HG03354 (cell line): ENCODE measurements around the gene ZMYND15.

ENCODE experiments used
- ATAC-seq: cut with Tn5 transposase; IDR thresholded peaks from one replicate; pipeline ENCODE4 v1.9.1; 2021; ENCODE audit warnings: mild to moderate bottlenecking; ENCODE audit not compliant: unreplicated experiment, poor library complexity, severe bottlenecking

ZMYND15 gene

DNA sequence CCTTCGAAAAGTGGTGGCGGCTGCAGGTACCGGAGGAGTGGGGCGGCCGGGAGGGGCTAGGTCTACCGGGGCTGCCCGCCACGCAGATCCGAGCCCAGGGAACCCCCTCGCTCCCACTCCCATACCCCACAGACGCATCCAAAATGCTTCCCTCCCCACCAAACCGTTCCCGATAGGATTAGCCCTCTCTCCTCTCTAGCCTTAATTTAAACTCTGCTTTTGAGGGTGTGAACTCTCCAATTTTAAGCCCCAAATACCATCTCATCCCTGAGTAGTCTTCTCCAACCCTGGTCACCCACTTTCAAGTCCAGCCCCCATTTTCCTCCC lies 355 bp downstream of the ZMYND15 start:
- ATAC-seq, result no peak

DNA sequence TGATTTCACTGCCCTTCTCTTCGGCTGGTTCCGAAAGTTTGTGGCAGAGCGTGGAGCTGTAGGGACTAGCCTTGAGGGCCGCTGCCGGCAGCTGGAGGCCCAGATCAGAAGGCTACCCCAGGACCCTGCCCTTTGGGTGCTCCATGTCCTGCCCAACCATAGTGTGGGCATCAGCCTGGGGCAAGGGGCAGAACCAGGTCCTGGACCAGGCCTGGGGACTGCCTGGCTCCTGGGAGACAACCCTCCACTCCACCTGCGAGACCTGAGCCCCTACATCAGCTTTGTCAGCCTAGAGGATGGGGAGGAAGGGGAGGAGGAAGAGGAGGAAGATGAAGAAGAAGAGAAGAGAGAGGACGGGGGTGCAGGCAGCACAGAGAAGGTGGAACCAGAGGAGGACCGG lies 951 bp downstream of the ZMYND15 start:
- ATAC-seq, result no peak

DNA sequence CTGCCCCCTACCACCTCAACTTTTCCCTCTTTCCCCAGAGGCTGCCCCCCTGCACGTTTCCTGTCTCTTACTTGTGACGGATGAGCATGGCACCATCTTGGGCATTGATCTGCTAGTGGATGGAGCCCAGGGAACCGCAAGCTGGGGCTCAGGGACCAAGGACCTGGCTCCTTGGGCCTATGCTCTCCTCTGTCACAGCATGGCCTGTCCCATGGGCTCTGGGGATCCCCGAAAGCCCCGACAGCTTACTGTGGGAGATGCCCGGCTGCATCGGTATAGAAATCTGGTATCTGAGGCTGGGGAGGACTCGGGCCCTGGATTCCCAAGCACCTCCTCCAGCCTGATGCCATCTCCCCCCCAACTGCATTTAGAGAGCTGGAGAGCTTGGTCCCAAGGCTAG lies 1.9 kb downstream of the ZMYND15 start:
- ATAC-seq, result no peak

DNA sequence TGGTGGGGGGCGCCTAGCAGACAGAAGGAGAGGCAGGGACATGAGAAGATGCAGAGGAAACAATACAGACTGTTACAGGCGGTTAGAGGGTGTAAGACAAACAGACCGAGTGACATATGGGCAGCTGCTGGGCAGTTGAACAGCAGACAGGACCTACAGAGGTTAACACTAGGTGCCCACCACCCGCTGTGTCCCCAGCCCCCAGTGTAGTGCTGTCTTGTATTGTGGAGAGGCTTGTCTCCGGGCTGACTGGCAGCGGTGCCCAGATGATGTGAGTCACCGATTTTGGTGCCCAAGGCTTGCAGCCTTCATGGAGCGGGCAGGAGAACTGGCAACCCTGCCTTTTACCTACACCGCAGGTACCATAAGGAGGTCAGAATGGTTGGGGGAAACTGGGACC lies 2.5 kb downstream of the ZMYND15 start:
- no peak for ATAC-seq

DNA sequence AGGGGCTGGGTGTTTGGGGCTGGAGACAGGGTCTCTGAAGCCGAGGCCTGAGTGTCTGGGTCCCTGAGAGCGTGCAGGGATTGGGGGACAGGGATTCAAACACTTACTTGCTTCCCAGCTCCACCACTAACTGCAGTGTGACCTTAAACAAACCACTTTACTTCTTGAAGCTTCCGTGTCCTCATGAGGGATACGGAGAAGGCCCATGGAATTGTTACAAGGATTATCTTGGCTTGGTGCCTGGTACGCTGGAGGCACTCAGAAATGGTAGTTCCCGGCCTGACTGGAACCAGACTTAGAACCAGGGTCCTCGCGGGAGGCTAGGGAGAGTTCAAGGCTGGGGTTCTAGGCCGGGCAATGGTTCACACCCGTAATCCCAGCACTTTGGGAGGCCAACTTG lies 3.0 kb downstream of the ZMYND15 start:
- no peak for ATAC-seq

DNA sequence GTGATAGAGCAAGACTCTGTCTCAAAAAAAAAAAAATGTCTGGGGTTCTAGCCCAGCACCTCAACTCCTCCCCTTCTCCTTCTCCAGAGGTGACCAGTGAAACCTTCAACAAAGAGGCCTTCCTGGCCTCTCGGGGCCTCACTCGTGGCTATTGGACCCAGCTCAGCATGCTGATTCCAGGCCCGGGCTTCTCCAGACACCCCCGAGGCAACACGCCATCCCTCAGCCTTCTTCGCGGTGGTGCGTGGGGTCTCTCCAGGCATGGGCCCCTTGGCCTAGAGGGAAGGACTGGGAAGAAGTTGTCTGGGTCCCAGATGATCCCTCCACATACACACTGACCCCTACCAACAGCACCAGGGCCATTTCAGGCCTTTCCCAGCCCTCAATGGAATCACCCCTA lies 3.6 kb downstream of the ZMYND15 start:
- ATAC-seq, result no peak

DNA sequence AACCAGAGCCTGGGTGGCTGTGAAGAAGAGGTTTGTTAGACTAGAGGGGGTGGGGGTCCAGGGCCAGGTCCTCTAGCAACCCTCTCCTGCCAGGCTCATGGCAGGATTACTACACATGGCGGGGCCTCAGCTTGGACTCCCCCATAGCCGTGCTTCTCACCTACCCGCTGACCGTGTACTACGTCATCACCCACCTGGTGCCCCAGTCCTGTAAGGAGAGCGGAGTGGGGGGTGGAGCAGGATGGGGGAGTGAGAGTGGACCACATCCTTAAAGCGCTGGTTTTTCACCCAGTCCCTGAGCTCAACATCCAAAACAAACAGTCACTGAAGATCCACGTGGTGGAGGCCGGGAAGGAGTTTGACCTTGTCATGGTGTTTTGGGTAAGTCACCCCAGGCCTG lies 4.3 kb downstream of the ZMYND15 start:
- no peak for ATAC-seq

DNA sequence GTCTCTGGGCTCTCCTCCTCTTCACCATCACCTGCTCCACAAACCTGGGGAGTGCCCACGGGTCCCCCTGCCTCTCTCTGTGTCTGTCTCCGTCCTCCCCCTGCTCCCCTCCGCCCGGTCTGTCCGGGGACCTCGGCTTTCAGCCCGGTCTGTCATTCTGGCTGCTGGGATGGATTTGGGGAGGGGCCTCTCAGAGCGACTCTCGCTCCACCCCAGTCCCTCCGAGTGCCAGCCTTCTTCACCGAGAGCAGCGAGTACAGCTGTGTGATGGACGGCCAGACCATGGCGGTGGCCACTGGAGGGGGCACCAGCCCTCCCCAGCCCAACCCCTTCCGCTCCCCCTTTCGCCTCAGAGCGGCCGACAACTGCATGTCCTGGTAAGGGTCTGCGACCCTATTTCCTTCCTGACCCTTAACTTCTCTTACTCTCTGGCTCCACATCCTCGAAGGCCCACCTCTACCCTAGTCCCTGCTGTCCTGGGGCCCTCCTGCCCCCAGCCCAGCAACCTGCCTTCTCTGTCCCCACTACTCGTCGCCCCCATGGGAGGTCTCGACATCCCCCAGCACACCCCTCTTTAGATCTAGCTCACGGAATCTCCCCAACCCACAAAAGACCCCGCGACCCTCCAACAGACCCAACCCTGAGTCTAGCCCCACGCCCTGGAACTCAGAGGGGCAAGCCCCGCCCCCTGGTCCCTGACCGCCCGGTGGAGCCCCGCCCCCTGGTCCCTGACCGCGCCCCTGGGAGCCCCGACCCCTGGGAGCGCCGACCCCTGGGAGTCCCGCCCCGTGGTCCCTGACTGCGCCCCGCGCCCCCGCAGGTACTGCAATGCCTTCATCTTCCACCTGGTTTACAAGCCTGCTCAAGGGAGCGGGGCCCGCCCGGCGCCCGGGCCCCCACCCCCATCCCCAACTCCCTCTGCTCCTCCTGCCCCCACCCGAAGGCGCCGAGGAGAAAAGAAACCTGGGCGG lies 5.7 kb downstream of the ZMYND15 start:
- no peak for ATAC-seq

DNA sequence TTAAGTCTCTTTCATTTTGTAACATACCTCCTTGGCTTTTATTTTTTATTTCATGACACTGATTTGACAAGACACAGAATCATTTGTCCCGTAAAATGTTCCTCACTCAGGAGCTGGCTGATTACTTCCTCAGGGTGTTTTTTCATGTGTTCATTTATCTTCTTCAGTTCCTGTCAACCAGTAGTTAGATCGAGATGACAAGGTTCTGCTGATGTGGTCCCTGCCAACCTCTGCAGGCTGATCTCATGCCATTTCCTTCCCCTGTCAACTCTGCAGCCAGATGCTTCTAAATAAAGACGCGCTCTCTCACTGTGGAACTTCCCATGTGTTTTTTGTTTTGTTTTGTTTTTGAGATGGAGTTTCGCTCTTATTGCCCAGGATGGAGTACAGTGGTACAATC lies 8.2 kb downstream of the ZMYND15 start:
- no peak for ATAC-seq

DNA sequence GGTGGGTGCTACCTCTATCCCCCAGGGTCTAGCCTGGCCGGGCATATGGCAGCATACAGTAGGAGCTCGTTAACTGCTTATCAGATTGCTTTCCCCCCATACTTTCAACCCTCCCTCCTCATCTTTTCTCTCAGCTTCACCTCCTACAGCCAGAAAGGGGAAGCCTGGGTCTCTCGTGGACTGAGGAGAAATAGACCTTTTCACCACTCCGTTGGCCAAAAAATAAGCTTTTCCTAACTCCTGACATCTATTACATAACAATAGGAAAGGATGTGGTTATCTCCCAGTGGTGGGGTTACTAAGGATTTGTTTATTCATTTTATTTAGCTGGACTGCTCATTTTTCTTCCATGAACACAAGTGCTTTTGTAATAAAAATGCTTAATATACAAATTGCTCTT lies 9.1 kb downstream of the ZMYND15 start:
- ATAC-seq, result no peak

DNA sequence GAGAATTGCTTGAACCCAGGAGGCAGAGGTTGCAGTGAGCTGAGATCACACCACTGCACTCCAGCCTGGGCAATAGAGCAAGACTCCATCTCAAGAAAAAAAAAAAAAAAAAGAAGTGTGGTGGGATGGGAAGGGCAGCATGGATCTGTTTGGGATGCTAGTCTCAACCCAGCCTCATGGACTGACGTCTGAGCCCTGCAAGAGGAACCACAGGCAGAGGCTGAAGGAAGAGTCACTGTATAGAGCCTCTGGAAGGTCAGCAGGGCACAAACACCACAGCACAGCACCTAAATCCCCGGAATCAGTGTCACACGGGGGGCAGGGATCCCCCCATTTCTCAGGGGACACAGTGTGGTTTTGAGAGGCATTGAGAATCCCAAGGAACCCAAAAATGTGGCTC lies 11.0 kb downstream of the ZMYND15 start:
- ATAC-seq, result no peak

DNA sequence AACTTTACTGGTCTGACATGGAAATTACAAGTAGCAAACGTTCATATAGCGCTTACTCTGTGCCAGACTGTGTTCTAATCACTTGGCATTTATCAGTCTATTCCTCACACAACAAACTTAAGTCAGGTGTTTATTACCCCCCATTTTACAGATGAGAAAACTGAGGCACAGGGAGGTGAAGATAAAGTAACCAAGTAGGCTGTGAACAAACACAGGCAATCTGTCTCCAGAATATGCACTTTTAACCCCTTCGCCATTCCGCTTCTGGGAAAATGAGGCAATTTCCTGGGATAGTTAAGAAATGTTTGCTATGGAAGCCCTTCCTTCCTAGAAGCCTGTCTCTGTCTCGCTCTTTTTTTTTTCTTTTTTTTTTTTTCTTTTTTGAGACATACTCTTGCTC lies 12.3 kb downstream of the ZMYND15 start:
- no peak for ATAC-seq

DNA sequence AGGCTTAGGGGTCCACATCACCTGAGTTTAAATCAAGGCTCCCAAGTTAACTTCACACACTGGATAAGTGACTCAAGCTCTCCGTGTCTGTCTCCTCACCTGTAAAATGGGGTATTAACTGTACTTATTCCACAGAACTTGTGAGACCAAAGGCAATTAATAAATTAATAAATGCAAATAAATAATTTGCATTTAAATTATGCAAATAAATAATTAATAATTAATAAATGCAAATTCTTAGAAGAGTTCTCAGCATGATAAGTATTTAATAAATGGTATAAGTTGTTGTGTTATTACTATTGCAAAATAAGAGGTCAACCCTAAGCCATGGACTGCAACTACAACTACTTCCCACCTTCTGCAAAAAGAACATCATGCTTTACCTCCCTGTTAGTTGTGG lies 13.8 kb downstream of the ZMYND15 start:
- no peak for ATAC-seq

DNA sequence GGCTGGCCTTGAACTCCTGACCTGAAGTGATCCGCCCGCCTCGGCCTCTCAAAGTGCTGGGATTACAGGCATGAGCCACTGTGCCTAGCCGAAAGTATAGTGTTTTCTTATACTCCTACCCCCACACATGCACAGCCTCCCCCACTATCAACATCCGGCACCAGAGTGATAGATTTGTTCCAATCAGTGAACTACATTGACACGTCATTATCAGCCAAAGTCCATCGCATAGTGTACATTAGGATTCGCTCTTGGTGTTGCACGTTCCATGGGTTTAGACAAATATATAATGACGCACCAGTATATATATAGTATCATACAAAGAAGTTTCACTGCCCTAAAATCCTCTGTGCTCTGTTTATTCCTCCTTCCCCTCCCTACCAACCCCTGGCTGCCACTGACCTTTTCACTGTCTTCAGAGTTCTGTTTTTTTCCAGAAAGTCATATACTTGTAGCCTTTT lies 20.2 kb downstream of the ZMYND15 start:
- ATAC-seq, result no peak

DNA sequence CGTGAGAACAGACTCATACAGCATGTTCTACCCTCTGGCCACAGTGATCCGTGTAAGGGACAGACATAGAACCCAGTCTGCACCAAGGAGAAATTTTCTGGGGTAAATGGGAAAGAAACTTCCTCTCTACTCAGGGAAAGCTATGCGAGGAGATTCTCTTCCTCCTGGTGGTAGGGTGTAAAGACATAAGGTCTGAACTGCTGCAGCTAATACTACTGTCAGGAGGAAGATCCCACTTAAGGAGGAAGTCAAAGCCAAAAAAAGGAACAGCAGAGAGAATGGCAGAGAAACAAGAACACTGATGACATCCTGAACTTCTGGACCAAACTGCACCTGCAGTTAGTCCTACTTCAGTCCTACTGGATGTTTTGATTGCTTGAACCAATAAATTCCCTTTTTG lies 25.0 kb downstream of the ZMYND15 start:
- no peak for ATAC-seq

DNA sequence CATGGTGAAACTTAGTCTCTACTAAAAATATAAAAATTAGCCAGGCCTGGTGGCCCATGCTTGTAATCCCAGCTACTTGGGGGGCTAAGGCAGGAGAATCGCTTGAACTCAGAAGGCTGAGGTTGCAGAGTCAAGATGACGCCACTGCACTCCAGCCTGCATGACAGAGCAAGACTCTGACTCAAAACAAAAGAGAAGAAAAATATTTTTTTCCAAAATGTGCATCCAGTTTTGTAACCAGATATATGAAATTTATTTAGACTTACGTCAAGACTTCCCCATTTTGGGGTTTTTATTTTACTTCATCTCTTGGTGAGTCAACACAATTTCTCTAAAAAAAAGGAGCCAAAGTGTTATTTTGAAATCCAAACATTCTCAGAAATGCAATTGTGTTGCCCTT lies 26.6 kb downstream of the ZMYND15 start:
- no peak for ATAC-seq

DNA sequence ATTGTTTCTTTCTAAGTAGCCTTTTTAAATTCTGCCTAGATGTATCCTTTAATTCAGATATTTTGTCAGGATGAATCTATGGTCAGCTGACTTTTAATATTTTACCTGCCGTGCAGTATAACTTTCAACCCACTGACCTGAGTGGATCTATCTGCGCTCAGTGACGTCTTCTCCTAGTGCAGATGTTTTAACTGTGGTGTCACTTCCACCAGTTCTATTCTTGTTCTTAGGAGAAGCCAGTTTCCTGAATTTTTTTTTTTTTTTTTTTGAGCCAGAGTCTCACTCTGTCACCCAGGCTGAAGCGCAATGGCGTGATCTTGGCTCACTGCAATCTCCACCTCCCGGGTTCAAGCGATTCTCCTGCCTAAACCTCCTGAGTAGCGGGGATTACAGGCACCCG lies 27.1 kb downstream of the ZMYND15 start:
- ATAC-seq, result no peak

DNA sequence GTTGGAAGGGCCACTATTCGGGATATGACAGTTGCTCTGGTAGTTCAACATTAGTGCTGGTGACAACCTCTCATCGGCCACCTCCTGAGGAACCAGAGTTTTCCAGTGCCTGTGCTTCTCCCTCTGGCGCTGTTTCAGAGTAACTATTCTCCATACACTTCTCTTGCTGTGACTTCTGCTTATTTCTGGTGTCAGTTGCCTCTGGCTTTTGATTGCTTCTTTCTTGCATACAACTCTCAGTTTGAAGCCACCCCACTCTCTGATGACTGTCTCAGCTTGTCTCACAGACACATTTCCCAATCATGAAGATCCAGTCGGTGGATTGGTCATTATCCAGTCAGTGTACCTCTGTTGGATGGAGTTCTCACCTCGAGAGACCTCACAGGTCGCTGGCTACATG lies 28.7 kb downstream of the ZMYND15 start:
- no peak for ATAC-seq

DNA sequence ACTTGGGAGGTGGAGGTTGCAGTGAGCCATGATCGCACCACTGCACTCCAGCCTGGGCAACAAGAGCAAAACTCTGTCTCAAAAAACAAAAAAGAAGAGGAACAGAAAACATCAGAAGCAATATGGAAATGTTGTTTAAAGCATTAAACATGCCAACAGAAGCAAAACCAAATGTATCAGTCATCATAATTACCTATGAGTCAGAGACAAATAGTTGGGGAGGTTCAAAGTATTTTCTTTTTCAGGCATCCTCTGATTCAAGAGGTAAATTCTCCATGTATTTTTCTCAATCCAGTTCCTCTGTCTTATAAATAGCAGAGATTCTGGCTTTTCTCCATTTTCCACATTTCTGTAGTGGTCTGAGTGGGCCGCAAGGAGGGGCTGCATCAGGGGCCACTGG lies 30.0 kb downstream of the ZMYND15 start:
- no peak for ATAC-seq

DNA sequence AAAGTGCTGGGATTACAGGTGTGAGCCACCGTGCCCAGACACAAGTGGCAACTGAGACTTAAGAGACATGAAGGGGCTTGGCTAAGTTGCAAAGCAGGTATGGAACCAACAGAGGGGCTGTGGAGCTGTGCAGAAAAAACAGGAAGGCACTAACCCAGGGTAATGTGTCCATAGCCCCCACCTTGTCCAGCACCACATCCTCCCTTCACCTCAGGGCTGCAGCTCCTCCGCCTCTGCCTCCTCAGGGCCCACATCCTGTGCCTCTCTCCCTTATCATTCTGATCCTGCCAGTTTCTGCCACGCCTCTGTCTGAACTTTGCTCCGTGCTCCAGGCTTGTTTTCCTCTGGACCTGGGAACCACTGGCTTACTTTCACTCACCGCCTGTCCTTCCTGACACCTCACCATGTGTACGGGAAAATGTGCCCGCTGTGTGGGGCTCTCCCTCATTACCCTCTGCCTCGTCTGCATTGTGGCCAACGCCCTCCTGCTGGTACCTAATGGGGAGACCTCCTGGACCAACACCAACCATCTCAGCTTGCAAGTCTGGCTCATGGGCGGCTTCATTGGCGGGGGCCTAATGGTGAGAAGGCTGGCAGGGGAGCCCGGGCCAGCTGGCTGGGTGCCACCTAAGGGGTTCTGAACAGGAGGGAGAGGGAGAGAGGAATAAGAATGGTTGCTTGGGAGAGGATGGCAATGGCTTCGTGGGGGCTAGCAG lies 32.0 kb downstream of the ZMYND15 start, which contains the start of gene TM4SF5:
Gene TM4SF5, plus strand, starts transcription at position 368 of the 716 bp plus-strand sequence. Its CDS starts 37 bp downstream, at position 405.
- no peak for ATAC-seq

DNA sequence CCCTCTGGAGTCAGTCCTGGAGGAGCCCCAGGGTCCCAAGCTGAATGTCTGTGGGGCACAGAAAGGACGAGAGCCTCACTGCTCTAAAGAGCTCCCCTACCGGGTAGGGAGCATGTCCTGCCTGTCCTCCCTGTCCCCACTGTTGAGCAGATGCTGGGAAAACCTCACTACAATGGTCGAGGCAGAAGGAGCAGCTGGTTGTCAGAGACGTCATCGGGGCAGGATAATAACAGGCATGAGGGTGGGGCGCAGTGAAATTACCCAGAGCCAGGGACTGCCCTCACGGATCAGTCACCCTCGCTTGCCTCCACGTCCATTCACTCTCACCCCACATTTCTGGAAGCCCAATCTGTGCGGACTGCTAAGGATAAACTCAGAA lies 32.6 kb downstream of the ZMYND15 start:
- no peak for ATAC-seq
